HUDEP-2 (cell line): Measurements from ENCODE around the gene STK38.
"Not testable (repeated sequence)": the region's sequence is repeated elsewhere in the genome, so short reads cannot be mapped to it uniquely, and the experiment has no call there.

ENCODE experiments used
- DNase-seq, 76 experiments: peaks; one replicate each; lab custom pipeline; 2025; ENCODE audit not compliant: unreplicated experiment in 76 of 76; lab: John Stamatoyannopoulos, UW

STK38 gene

GRCh38 chr6:36491378-36491965 lies 55.8 kb downstream of the STK38 start:
- no peak for DNase-seq

GRCh38 chr6:36489426-36489825 lies 57.9 kb downstream of the STK38 start:
- DNase-seq: no peak

GRCh38 chr6:36488221-36488620 lies 59.1 kb downstream of the STK38 start:
- DNase-seq: peak in 1 of 76 experiments; percentile 32

GRCh38 chr6:36487698-36488097 lies 59.6 kb downstream of the STK38 start:
- DNase-seq: no peak

GRCh38 chr6:36484736-36485135 lies 62.5 kb downstream of the STK38 start:
- DNase-seq: no peak

GRCh38 chr6:36483326-36483725 lies 64.0 kb downstream of the STK38 start:
- DNase-seq: not testable (repeated sequence)

- no peak for DNase-seq
Measured at GRCh38 chr6:36479256-36479655, 68.0 kb downstream of the STK38 start.

GRCh38 chr6:36478051-36478526 lies 69.2 kb downstream of the STK38 start:
- DNase-seq: peak in 29 of 76 experiments; percentile 5 to 73 (median 33)

- DNase-seq: no peak
Measured at GRCh38 chr6:36469946-36470345, 77.3 kb downstream of the STK38 start.

- no peak for DNase-seq
Measured at GRCh38 chr6:36469148-36469661, 78.1 kb downstream of the STK38 start.

- no peak for DNase-seq
Measured at GRCh38 chr6:36467625-36468024, 79.7 kb downstream of the STK38 start.

GRCh38 chr6:36464233-36464632 lies 83.0 kb downstream of the STK38 start:
- DNase-seq: no peak

- DNase-seq: no peak
Measured at GRCh38 chr6:36463676-36464075, 83.6 kb downstream of the STK38 start.

GRCh38 chr6:36461646-36462045 lies 85.6 kb downstream of the STK38 start:
- DNase-seq: no peak

GRCh38 chr6:36460916-36461315 lies 86.4 kb downstream of the STK38 start:
- no peak for DNase-seq

- no peak for DNase-seq
Measured at GRCh38 chr6:36459501-36459900, 87.8 kb downstream of the STK38 start.

- DNase-seq: no peak
Measured at GRCh38 chr6:36455486-36456027, 91.7 kb downstream of the STK38 start.

GRCh38 chr6:36452897-36453296 lies 94.4 kb downstream of the STK38 start:
- not testable (repeated sequence) for DNase-seq

- not testable (repeated sequence) for DNase-seq
Measured at GRCh38 chr6:36449173-36449572, 98.1 kb downstream of the STK38 start.

- no peak for DNase-seq
Measured at GRCh38 chr6:36445621-36446020, 101.7 kb downstream of the STK38 start.

- DNase-seq: no peak
Measured at GRCh38 chr6:36444470-36444869, 102.8 kb downstream of the STK38 start.
